ENCODE measurements around the gene SUB1.
"Not testable (repeated sequence)": the region's sequence is repeated elsewhere in the genome, so short reads cannot be mapped to it uniquely, and the experiment has no call there.

The SUB1 gene

GRCh38 chr5:32552936-32553335 lies 32.4 kb upstream of the SUB1 start:
- H3K27ac ChIP-seq (ENCODE audit: low read length): no peak overlapping the region

GRCh38 chr5:32554181-32554780 lies 31.1 kb upstream of the SUB1 start:
- H3K4me3 ChIP-seq (ENCODE audit: low read length); H3K79me2 ChIP-seq (ENCODE audit: low read length); H4K20me1 ChIP-seq (ENCODE audit: insufficient read depth, low read length); H3K36me3 ChIP-seq (replicated peaks; ENCODE audit: low read depth, low read length); H3K27ac ChIP-seq (ENCODE audit: low read length); H2AFZ ChIP-seq (ENCODE audit: low read depth, low read length); H3K4me2 ChIP-seq (ENCODE audit: low read length); H3K9me3 ChIP-seq (ENCODE audit: insufficient read depth, low read length); H3K4me1 ChIP-seq (ENCODE audit: low read length); H3K9ac ChIP-seq (ENCODE audit: low read length); H3K27me3 ChIP-seq (ENCODE audit: low read depth, low read length): not testable (repeated sequence)

More at GRCh38 chr5:32552936-32553335, 32.4 kb upstream of the SUB1 start:
- no peak overlapping the region for H3K9ac ChIP-seq (ENCODE audit: low read length)
- H3K27me3 ChIP-seq (ENCODE audit: low read depth, low read length): 0 out of 2 replicates have a peak, but pooled peaks cover 3% of the 10 kb centered on the region
- no peaks in the 10 kb centered on the region for H3K9me3 ChIP-seq (ENCODE audit: insufficient read depth, low read length)
- no peak overlapping the region for H2AFZ ChIP-seq (ENCODE audit: low read depth, low read length)
- no peaks in the 10 kb centered on the region for H3K79me2 ChIP-seq (ENCODE audit: low read length)
- H3K4me3 ChIP-seq (ENCODE audit: low read length): no peak overlapping the region
- H3K36me3 ChIP-seq (replicated peaks; ENCODE audit: low read depth, low read length): no peaks in the 10 kb centered on the region
- no peak for TF ChIP-seq EZH2phosphoT487 (IDR thresholded peaks at IDR 0.05; ENCODE audit: low read depth)
- TF ChIP-seq CTCF (IDR thresholded peaks at IDR 0.05; ENCODE audit: low read depth, low read length): no peak
- no peaks in the 10 kb centered on the region for H3K4me1 ChIP-seq (ENCODE audit: low read length)
- H3K4me2 ChIP-seq (ENCODE audit: low read length): no peak overlapping the region
- H4K20me1 ChIP-seq (ENCODE audit: insufficient read depth, low read length): no peaks in the 10 kb centered on the region

GRCh38 chr5:32556543-32556942 lies 28.8 kb upstream of the SUB1 start:
- not testable (repeated sequence) for H3K36me3 ChIP-seq (replicated peaks; ENCODE audit: low read depth, low read length); H3K4me3 ChIP-seq (ENCODE audit: low read length); H3K79me2 ChIP-seq (ENCODE audit: low read length); H3K27ac ChIP-seq (ENCODE audit: low read length); H2AFZ ChIP-seq (ENCODE audit: low read depth, low read length); H3K9me3 ChIP-seq (ENCODE audit: insufficient read depth, low read length); H3K27me3 ChIP-seq (ENCODE audit: low read depth, low read length); H3K4me2 ChIP-seq (ENCODE audit: low read length); H4K20me1 ChIP-seq (ENCODE audit: insufficient read depth, low read length); H3K9ac ChIP-seq (ENCODE audit: low read length); H3K4me1 ChIP-seq (ENCODE audit: low read length)

- no peak overlapping the region for H3K4me2 ChIP-seq (ENCODE audit: low read length)
- H3K27ac ChIP-seq (ENCODE audit: low read length): no peak overlapping the region
- TF ChIP-seq CTCF (IDR thresholded peaks at IDR 0.05; ENCODE audit: low read depth, low read length): no peak
- TF ChIP-seq EZH2phosphoT487 (IDR thresholded peaks at IDR 0.05; ENCODE audit: low read depth): no peak
- no peaks in the 10 kb centered on the region for H3K9me3 ChIP-seq (ENCODE audit: insufficient read depth, low read length)
- no peaks in the 10 kb centered on the region for H4K20me1 ChIP-seq (ENCODE audit: insufficient read depth, low read length)
- no peaks in the 10 kb centered on the region for H3K36me3 ChIP-seq (replicated peaks; ENCODE audit: low read depth, low read length)
- no peaks in the 10 kb centered on the region for H3K27me3 ChIP-seq (ENCODE audit: low read depth, low read length)
- H3K9ac ChIP-seq (ENCODE audit: low read length): no peak overlapping the region
- H3K4me1 ChIP-seq (ENCODE audit: low read length): no peaks in the 10 kb centered on the region
- H2AFZ ChIP-seq (ENCODE audit: low read depth, low read length): no peak overlapping the region
- H3K79me2 ChIP-seq (ENCODE audit: low read length): no peaks in the 10 kb centered on the region
- H3K4me3 ChIP-seq (ENCODE audit: low read length): no peak overlapping the region
These were observed 25.9 kb upstream of the SUB1 start for GRCh38 chr5:32559411-32559810.

- TF ChIP-seq CTCF (IDR thresholded peaks at IDR 0.05; ENCODE audit: low read depth, low read length) (no peak), EZH2phosphoT487 (IDR thresholded peaks at IDR 0.05; ENCODE audit: low read depth) (no peak)
- Histone ChIP-seq H3K79me2 (ENCODE audit: low read length) (no peaks in the 10 kb centered on the region), H3K4me2 (ENCODE audit: low read length) (no peak overlapping the region), H3K36me3 (replicated peaks; ENCODE audit: low read depth, low read length) (no peaks in the 10 kb centered on the region), H3K9ac (ENCODE audit: low read length) (no peak overlapping the region), H3K27me3 (ENCODE audit: low read depth, low read length) (no peaks in the 10 kb centered on the region), H3K4me1 (ENCODE audit: low read length) (no peaks in the 10 kb centered on the region), H3K4me3 (ENCODE audit: low read length) (no peak overlapping the region), H3K9me3 (ENCODE audit: insufficient read depth, low read length) (no peaks in the 10 kb centered on the region), H2AFZ (ENCODE audit: low read depth, low read length) (no peak overlapping the region), H4K20me1 (ENCODE audit: insufficient read depth, low read length) (no peaks in the 10 kb centered on the region), H3K27ac (ENCODE audit: low read length) (no peak overlapping the region)
These were observed 25.4 kb upstream of the SUB1 start for GRCh38 chr5:32559921-32560320.
